Measurements from ENCODE around the gene TFR2.

- TF ChIP-seq, protein P1, sequence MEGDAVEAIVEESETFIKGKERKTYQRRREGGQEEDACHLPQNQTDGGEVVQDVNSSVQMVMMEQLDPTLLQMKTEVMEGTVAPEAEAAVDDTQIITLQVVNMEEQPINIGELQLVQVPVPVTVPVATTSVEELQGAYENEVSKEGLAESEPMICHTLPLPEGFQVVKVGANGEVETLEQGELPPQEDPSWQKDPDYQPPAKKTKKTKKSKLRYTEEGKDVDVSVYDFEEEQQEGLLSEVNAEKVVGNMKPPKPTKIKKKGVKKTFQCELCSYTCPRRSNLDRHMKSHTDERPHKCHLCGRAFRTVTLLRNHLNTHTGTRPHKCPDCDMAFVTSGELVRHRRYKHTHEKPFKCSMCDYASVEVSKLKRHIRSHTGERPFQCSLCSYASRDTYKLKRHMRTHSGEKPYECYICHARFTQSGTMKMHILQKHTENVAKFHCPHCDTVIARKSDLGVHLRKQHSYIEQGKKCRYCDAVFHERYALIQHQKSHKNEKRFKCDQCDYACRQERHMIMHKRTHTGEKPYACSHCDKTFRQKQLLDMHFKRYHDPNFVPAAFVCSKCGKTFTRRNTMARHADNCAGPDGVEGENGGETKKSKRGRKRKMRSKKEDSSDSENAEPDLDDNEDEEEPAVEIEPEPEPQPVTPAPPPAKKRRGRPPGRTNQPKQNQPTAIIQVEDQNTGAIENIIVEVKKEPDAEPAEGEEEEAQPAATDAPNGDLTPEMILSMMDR (IDR thresholded peaks at IDR 0.05 in 8 of 11, conservative IDR thresholded peaks at IDR 0.05 in 3 of 11), result no peak
- TF ChIP-seq POLR2A (IDR thresholded peaks at IDR 0.05), result no peak
Observed at GRCh38 chr7:100600730-100601038, 40.7 kb downstream of the TFR2 start.
